GM21528 (cell line): ENCODE measurements around the gene COL4A4.
"Not testable (repeated sequence)": the region's sequence is repeated elsewhere in the genome, so short reads cannot be mapped to it uniquely, and the experiment has no call there.

Experiments
- ATAC-seq: cut with Tn5 transposase; IDR thresholded peaks from one replicate; pipeline ENCODE4 v1.9.1; 2021; ENCODE audit warnings: mild to moderate bottlenecking, moderate library complexity; ENCODE audit not compliant: unreplicated experiment, low FRiP score

The COL4A4 gene

GRCh38 chr2:227163998-227164762 lies at the start of gene COL4A4, which contains the start of gene COL4A3:
TSS of gene COL4A4 (minus strand) at chr2:227164205. CDS start at chr2:227147483, 16,722 bp downstream.
TSS of gene COL4A3 (plus strand) at chr2:227164624. CDS start at chr2:227164727, 103 bp downstream.
- ATAC-seq = peak; percentile 56

- ATAC-seq = no peak
Measured at GRCh38 chr2:227207573-227207972, 43.6 kb upstream of the COL4A4 start.

GRCh38 chr2:227206406-227206805 lies 42.4 kb upstream of the COL4A4 start:
- no peak for ATAC-seq

DNA sequence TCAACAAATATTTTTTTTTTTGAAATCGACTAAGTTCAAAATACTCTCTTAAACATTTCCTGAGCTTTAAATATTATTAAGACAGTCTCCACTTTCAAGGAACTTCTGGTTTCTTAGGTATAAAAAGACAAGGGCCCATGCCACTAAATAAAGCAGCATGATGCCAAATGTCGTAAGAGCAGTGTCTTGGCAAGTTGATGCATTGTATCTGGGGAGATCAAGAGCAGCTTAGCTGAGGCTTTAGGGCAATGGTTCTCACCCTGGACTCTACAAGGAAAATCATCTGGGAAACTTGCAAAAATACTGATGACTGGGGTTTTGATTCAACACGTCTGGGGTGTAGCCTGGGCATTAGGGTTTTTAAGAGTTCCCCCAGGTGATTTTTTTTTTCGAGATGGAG lies 41.7 kb upstream of the COL4A4 start:
- ATAC-seq = no peak

DNA sequence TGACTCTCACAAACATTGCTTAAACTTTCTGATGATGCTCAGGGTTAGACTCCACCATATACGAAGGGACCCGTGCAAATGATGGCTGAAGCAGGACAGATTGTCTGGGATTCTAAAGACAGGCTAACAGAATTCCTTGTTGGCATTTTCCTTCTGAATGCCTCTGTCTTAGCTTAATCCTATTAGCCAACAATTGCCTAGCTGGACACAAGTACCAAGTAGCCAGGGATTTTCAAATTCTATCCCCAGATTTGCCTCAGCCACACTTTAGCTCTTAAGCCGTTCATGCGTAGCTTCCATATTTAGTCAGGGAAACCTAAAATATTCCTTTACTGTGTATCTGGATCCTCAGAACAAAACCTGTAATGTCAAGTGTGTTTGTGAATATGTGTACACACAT lies 40.4 kb upstream of the COL4A4 start:
- no peak for ATAC-seq

GRCh38 chr2:227201771-227202170 lies 37.8 kb upstream of the COL4A4 start:
- no peak for ATAC-seq

DNA sequence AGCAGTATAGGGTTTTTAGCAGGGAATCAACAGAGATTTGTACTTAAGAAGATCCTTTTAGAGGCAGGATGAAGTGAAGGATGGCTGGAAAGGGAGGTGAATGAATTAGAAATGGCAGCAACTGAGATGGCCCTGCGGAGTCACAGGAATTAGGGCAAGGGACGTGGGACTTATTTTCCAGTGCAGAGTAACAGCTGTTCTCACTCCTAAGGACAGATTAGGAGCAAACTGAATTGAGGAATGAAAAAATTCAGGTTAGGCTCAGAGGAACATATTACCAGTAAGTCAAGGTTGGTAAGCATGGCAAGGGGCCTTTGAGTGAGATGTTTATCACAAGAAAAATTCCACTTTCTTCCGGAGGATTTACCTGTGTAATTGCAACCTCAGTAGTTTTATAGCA lies 34.9 kb upstream of the COL4A4 start:
- ATAC-seq = no peak

DNA sequence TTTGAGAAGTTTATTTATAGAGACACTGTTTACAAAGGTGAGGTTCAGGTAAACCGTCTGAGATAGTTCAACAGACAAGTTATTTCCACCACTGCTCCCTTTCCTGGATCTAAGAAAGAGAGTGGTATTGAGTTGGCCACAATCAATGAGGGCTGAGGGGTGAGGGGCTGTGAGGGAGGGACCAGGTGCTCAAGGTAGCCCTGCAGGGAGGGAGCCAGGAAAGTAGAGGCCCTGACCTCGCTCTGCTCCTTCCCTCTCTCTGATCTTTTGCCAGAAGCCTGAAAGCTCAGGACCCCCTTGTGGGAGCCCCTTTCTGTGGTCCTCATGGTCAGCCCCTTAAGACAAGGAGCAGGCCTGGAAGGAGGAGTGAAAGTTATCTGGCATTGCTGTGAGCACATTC lies 30.2 kb upstream of the COL4A4 start:
- no peak for ATAC-seq

DNA sequence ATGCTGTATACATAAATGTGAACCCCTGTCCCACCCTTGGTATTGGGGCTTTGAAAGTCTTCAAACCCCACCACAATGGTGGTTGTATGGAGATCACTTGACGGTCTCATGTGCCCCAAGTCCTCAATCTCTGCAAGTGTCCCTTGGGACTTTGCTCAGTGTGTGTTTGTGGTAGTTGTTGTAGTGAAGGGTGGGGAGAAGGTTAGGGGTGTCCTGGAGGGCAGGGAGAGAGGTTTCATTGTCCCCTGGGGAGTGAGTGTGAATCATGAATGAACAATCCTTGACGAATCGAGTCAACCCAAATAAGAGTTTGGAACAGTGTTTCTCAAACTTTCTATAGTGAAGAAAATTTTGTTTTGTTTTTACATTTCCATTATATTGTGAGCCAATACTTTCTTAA lies 28.5 kb upstream of the COL4A4 start:
- no peak for ATAC-seq

- no peak for ATAC-seq
Measured at GRCh38 chr2:227191367-227191766, 27.4 kb upstream of the COL4A4 start.

- no peak for ATAC-seq
Measured at GRCh38 chr2:227188292-227188691, 24.3 kb upstream of the COL4A4 start.

DNA sequence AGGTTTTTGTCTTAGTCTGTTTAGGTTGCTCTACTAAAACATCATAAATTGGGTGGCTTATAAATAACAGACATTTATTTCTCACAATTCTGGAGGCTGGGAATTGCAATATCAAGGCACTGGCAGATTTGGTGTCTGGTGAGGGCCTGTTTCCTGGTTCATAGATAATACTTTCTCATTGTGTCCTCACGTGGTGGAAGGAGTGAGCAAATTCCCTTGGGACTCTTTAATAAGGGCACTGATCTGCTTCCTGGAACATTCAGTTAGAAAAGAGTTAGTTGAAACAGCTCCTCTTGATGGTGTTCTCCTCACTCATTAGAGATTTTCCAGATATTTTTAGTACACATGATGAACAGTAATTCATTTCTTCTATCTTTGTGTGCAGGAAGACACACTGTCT lies 22.7 kb upstream of the COL4A4 start:
- no peak for ATAC-seq

DNA sequence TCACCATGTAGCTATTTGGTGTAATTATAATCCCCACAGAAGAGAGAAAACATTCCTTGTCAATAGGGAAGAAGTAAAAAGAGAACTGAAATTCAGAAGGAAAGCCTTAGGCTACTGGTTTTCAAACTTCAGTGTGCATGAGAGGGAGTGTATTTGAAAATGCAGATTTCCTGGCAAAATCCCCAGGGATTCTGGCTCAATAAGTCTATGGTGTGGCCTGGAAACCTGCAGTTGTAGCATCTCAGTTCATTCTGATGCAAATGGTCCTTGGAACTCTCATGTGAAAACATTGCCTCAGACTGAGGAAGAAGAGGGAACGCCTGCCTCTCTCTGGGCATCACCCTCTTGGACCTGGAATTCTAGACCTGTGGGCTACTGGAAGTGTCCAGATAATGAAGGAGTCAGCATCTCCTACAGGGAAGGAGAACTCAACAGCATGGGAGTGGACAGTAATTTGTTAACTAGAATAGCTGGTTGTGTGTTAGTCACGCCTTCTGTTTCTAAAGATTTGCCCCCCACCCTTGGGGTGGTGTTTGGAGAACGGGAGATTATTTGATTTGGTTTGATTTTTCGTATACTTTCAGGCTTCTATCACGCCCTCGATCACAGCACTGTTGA lies 21.7 kb upstream of the COL4A4 start:
- ATAC-seq = no peak

GRCh38 chr2:227183657-227184367 lies 19.8 kb upstream of the COL4A4 start:
- ATAC-seq = no peak

GRCh38 chr2:227182765-227183164 lies 18.8 kb upstream of the COL4A4 start:
- ATAC-seq = no peak

GRCh38 chr2:227180770-227181169 lies 16.8 kb upstream of the COL4A4 start:
- no peak for ATAC-seq

DNA sequence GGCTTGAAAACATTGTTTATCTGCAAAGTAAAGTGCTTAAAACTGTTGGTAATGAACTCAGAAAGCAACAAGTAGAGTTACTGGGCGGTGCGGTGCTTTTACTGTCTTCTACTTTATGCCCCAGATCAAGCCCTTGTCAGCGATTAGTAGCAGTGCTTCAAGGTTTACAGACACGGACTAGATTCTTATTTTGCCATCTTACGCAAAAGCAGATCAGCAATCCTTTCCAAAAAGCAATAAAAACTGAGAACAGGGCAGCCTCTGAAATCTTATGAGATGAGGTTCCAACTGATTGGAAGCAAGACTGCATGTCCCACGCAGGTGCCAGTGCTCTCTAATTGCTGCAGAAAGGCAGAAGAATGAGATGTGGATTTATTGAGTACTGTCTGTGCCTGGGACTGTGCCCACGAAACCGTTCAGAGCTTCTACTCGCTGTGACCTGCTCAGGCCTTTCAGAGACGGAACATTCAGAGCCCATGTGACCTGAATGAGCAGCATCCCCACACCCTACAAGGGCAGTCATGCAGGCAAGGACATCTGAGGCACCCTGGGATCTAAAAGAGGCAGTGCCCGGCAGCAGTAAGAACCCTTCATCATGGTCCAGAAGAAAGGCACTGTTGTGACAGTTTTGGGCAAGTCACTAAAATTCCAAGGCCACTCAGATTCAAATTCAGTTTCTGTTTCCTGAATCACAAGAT lies 16.1 kb upstream of the COL4A4 start:
- no peak for ATAC-seq

DNA sequence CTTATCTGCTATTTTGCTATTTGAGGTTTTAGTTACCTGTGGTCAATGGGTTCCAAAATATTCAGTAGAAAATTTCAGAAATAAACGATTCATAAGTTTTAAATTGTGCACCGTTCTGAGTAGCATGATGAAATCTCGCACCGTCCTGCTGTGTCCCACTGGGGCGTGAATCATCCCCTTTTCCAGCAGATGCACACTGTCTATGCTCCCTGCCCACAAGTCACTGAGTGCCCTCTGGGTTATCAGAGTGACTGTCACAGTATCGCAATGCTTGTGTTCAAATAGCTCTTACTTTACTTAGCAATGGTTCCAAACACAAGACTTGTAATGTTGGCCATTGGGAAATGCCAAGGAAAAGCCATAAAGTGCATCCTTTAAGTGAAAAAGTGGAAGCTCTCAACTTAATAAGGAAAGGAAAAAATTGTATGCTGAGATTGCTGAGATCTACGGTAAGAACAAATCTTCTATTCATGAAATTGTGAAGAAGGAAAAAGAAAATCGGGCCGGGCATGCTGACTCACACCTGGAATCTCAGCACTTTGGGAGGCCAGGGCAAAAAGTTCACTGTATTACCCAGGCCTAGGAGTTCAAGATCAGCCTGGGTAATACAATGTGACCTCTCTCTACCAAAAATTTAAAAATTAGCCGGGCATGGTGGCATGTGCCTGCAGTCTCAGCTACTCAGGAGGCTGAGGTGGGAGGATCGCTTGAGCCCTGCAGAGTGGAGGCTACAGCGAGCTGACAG lies 13.8 kb upstream of the COL4A4 start:
- no peak for ATAC-seq

GRCh38 chr2:227171779-227172178 lies 7.8 kb upstream of the COL4A4 start:
- ATAC-seq = not testable (repeated sequence)

DNA sequence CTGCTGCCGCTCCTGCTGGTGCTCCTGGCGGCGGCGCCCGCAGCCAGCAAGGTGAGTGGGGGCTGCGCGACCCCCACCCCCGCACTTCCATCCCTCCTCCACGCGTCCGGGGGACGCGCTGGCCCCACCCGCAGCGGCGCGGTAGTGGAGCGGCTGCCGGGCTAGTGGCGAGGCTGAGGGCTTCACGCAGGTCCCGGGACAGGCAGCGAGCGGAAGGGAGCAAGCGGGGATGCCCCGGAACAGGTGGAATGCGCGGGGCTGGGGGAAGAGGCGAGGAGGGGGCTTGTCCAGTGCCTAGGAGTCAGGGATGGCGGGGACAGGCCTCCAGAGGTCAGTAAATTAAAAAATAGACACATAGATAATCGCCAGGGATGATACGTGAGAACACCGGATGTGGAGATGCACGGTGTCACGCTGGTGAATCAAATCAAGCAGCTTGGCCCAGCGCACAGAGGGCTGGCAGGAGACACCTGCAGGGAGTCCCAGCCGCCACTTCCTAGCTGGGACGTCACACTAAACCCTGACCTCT lies 822 bp upstream of the COL4A4 start:
- peak; percentile 75 for ATAC-seq
